ENCODE results near the gene UBE2J2.

UBE2J2 gene

DNA sequence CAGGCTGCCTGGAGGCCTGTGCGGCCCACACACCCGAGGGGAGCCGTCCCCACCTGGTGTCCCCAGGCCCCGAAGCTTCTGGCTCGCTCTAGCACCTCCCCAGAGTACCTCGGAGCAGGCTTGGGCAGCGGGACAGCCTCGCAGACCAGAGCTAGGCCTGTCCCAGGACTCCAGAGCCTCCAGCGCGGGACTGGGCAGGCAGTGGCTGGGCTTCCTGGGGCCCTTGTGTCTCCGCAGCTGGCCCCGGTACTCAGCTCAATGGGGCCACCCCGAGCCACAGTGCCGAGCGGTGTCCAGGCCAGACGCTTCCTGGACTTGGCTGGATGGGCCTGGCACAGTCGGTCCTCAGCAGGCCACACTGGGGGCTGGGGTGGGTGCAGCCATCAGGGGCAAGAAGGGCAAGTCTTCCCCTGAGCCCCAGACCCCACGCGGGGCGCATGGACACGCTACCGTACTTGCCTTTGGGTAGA is 11.5 kb upstream of the UBE2J2 start:
- Histone ChIP-seq H3K36me3 (ENCODE audit: control insufficient read depth, insufficient read depth, low read length) (no peaks in the 10 kb centered on the region), H3K27me3 (replicated peaks; ENCODE audit: control insufficient read depth, insufficient read depth, low read length) (no peaks in the 10 kb centered on the region), H3K4me3 (replicated peaks; ENCODE audit: low read depth, low read length) (no peak overlapping the region)
- TF ChIP-seq, protein P1, sequence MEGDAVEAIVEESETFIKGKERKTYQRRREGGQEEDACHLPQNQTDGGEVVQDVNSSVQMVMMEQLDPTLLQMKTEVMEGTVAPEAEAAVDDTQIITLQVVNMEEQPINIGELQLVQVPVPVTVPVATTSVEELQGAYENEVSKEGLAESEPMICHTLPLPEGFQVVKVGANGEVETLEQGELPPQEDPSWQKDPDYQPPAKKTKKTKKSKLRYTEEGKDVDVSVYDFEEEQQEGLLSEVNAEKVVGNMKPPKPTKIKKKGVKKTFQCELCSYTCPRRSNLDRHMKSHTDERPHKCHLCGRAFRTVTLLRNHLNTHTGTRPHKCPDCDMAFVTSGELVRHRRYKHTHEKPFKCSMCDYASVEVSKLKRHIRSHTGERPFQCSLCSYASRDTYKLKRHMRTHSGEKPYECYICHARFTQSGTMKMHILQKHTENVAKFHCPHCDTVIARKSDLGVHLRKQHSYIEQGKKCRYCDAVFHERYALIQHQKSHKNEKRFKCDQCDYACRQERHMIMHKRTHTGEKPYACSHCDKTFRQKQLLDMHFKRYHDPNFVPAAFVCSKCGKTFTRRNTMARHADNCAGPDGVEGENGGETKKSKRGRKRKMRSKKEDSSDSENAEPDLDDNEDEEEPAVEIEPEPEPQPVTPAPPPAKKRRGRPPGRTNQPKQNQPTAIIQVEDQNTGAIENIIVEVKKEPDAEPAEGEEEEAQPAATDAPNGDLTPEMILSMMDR (IDR thresholded peaks at IDR 0.05; ENCODE audit: insufficient read depth, low read length, poor library complexity, severe bottlenecking), result no peak
- peak; percentile 11 for DNase-seq (ENCODE audit: extremely low read depth, insufficient read length)

DNA sequence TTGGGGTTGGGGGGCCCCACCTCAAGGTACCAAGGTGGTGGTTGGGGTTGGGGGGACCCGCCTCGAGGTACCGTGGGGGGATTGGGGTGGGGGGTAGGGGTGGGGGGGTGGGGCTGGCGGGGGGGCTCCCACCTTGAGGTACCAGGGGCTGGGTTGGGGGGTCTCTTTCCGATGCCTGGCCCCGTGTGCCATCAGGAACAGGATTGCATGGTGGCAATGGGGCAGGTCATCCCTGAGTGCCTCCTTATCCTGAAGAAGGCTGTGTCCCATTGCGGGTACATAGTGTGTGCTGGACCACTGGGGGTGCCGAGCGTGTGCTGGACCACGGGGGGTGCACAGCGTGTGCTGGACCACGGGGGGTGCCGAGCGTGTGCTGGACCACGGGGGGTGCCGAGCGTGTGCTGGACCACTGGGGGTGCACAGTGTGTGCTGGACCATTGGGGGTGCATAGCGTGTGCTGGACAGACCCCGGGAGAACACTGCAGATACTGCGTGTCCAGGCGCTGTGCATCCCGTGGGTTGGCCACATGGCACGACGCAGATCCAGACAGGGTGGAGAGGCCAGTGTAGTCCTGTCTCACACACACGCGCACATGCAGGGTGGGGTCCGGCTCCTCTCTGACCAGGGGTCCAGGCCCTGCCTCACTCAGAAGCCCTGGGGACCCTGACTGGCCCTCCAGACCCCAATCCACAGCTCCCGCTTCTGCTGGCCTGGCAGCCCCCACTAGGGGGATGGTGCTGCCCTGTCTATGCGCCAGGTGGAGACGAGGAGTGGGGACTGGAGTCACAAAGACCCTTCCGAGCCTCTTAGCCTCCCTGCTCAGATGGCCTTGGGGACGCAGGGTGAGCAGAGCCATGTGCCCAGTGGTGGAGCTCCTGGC is 10.8 kb upstream of the UBE2J2 start:
- no peak overlapping the region for H3K4me3 ChIP-seq (replicated peaks; ENCODE audit: low read depth, low read length)
- no peaks in the 10 kb centered on the region for H3K36me3 ChIP-seq (ENCODE audit: control insufficient read depth, insufficient read depth, low read length)
- no peaks in the 10 kb centered on the region for H3K27me3 ChIP-seq (replicated peaks; ENCODE audit: control insufficient read depth, insufficient read depth, low read length)
- peak; percentile 10 for DNase-seq (ENCODE audit: extremely low read depth, insufficient read length)
- TF ChIP-seq, protein P1 (IDR thresholded peaks at IDR 0.05; ENCODE audit: insufficient read depth, low read length, poor library complexity, severe bottlenecking), result no peak

DNA sequence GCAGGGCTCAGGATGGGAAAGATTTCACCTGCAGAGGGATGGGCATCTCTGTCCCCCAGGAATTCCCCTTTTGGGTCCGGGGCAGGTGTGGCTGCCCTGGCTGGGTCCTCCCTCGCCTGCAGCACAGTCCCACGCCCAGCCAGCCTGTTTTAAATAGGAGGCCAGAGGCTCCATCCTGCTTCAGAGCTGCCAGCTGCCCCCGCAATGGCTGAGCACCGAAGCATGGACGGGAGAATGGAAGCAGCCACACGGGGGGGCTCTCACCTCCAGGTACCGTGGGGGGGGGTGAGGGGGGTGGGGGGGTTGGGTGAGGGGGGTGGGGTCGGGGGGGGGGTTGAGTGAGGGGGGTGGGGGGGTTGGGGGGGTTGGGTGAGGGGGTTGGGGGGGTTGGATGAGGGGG is 10.2 kb upstream of the UBE2J2 start:
- no peaks in the 10 kb centered on the region for H3K27me3 ChIP-seq (replicated peaks; ENCODE audit: control insufficient read depth, insufficient read depth, low read length)
- peak; percentile 9 for DNase-seq (ENCODE audit: extremely low read depth, insufficient read length)

DNA sequence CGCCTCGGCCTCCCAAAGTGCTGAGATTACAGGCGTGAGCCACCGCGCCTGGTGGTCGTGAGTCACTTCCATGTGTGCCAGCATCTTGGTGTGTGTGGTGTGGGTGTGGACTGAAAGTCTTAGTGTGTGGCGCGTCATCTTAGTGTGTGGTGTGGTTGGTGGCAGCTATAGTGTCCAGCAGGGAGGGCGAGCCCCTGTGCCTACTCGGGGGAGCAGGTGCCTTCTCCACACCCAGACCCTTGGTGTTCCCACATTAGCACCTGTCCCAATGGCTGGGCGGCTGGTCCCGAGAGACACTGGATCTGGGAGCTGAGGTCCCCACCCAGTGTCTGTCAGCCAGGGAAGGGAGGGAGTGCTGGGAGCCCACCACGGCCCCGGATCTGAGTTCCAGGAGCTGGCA is 9.3 kb upstream of the UBE2J2 start:
- TF ChIP-seq, protein P1 (IDR thresholded peaks at IDR 0.05; ENCODE audit: insufficient read depth, low read length, poor library complexity, severe bottlenecking), result no peak
- no peak for DNase-seq (ENCODE audit: extremely low read depth, insufficient read length)
- no peaks in the 10 kb centered on the region for H3K27me3 ChIP-seq (replicated peaks; ENCODE audit: control insufficient read depth, insufficient read depth, low read length)

More for the DNA sequence above, 10.2 kb upstream of the UBE2J2 start:
- TF ChIP-seq, protein P1 (IDR thresholded peaks at IDR 0.05; ENCODE audit: insufficient read depth, low read length, poor library complexity, severe bottlenecking), result no peak
- Histone ChIP-seq H3K36me3 (ENCODE audit: control insufficient read depth, insufficient read depth, low read length) (no peaks in the 10 kb centered on the region), H3K4me3 (replicated peaks; ENCODE audit: low read depth, low read length) (no peak overlapping the region)

DNA sequence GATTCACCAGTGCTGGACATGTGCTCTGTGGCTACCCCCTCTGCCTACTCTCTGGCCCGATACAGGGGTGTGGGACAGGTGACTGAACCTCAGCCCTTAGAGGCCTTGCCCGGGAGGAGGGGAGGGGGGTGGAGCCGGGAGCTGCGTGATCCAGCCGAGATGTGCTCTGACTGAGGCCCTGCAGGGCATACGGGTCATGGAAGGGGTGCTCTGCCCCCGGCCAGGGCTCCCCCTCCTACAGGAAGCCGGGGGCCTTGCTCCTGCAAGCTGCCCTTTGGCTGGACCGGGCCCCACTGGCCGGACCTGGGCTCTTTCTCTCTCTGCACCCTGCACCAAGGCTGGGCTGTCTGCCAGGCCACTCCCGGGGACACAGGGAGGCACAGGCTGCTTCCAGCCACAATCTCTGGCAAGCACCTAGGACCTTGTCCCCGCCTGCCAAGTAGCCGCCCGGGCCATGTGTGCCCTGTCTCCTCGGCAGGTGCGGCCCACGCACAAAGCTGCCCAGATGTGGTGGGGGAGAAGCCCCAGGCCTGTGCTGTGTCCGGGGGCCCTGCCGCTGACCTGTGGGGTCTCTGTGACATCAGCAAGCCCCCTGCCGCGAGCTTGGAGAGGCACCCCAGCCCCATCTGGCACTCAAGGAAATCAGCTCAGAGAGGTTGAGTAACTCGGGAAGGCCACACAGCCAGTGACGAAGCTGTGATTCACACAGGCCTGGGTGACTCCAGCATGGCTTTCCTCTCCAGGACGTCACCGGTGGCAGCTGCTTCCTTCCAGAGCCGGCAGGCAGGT is 8.1 kb upstream of the UBE2J2 start:
- no peaks in the 10 kb centered on the region for H3K27me3 ChIP-seq (replicated peaks; ENCODE audit: control insufficient read depth, insufficient read depth, low read length)
- TF ChIP-seq, protein P1 (IDR thresholded peaks at IDR 0.05; ENCODE audit: insufficient read depth, low read length, poor library complexity, severe bottlenecking), result no peak
- no peak overlapping the region for H3K4me3 ChIP-seq (replicated peaks; ENCODE audit: low read depth, low read length)
- H3K36me3 ChIP-seq (ENCODE audit: control insufficient read depth, insufficient read depth, low read length), result no peaks in the 10 kb centered on the region
- DNase-seq (ENCODE audit: extremely low read depth, insufficient read length), result no peak

More for the DNA sequence above, 9.3 kb upstream of the UBE2J2 start:
- Histone ChIP-seq H3K36me3 (ENCODE audit: control insufficient read depth, insufficient read depth, low read length) (no peaks in the 10 kb centered on the region), H3K4me3 (replicated peaks; ENCODE audit: low read depth, low read length) (no peak overlapping the region)

Measured in GM06990 (cell line).